SK-N-SH (cell line): Measurements from ENCODE around the gene CCN6. TPM values are rescaled to one million over a fixed set of nuclear protein-coding genes. Genes with fewer than 3 reads are reported as not detected.

Experiments used
- CTCF ChIA-PET: fragments of 300-600, 350-600 bp; formaldehyde crosslinking; extraction: SDS; loops from one replicate; lab custom pipeline; 2021; lab: Yijun Ruan, JAX
- POLR2A ChIA-PET: fragments of 350-600 bp; sonication (Branson Sonifier 250); formaldehyde crosslinking; extraction: SDS; loops from one replicate; lab custom pipeline; 2020; ENCODE audit warnings: antibody characterized with exemption, inconsistent platforms; lab: Yijun Ruan, JAX
- DNase-seq: peaks from one replicate; pipeline ENCODE4 v3.0.0; 2012
- H2AFZ ChIP-seq: fragments of 200-600 bp; sonication (generic); 2 replicates; pipeline ENCODE4 v1.8.1; 2016; ENCODE audit warnings: antibody characterized with exemption, mild to moderate bottlenecking, low read depth
- H3F3A ChIP-seq: fragments of 200-600 bp; sonication (generic); replicated peaks from 2 replicates; pipeline ENCODE3; 2016; ENCODE audit warnings: antibody characterized with exemption, mild to moderate bottlenecking; ENCODE audit not compliant: insufficient read depth
- H3K27ac ChIP-seq, 2 experiments: fragments of 200-500 bp in 1 of 2; fragments of 200-600 bp in 1 of 2; sonication (Bioruptor generic) in 1 of 2; sonication (generic), shearing (Covaris generic) in 1 of 2; 2 replicates each; pipeline versions ENCODE4 v1.5.1 to v1.6.1; 2014 to 2016; ENCODE audit warnings: low read depth in 2 of 2, inconsistent platforms in 1 of 2, low read length in 1 of 2, mild to moderate bottlenecking in 1 of 2, mixed read lengths in 1 of 2
- H3K27me3 ChIP-seq: fragments of 200-600 bp; sonication (generic), shearing (Covaris generic); 2 replicates; pipeline ENCODE4 v1.6.1; 2016; ENCODE audit warnings: mixed run types; ENCODE audit not compliant: insufficient read depth
- H3K36me3 ChIP-seq, 2 experiments: fragments of 200-500 bp in 1 of 2; fragments of 200-600 bp in 1 of 2; sonication (Bioruptor generic) in 1 of 2; sonication (generic) in 1 of 2; replicated peaks in 1 of 2; 2 replicates each; pipeline versions ENCODE3 to v1.5.1; 2014 to 2016; ENCODE audit warnings: low read length in 1 of 2, mild to moderate bottlenecking in 1 of 2; ENCODE audit not compliant: insufficient read depth in 2 of 2, control insufficient read depth in 1 of 2
- H3K4me1 ChIP-seq, 2 experiments: fragments of 200-500 bp in 1 of 2; fragments of 200-600 bp in 1 of 2; sonication (Bioruptor generic) in 1 of 2; sonication (generic), shearing (Covaris generic) in 1 of 2; 2 replicates each; pipeline versions ENCODE4 v1.5.1 to v1.6.1; 2014 to 2016; ENCODE audit warnings: low read depth in 1 of 2, low read length in 1 of 2, mixed run types in 1 of 2; ENCODE audit not compliant: insufficient read depth in 2 of 2, control insufficient read depth in 1 of 2
- H3K4me2 ChIP-seq: fragments of 200-600 bp; sonication (generic), shearing (Covaris generic); 2 replicates; pipeline ENCODE4 v1.6.1; 2017; ENCODE audit warnings: mixed run types
- H3K4me3 ChIP-seq, 2 experiments: fragments of 200-500 bp in 1 of 2; fragments of 200-600 bp in 1 of 2; sonication (Bioruptor generic) in 1 of 2; sonication (generic), shearing (Covaris generic) in 1 of 2; 2 replicates each; pipeline versions ENCODE4 v1.5.1 to v1.8.1; 2014 to 2016; ENCODE audit warnings: low read depth in 2 of 2, inconsistent platforms in 1 of 2, low read length in 1 of 2, mild to moderate bottlenecking in 1 of 2, mixed read lengths in 1 of 2, moderate library complexity in 1 of 2
- H3K79me2 ChIP-seq: fragments of 200-600 bp; sonication (generic); 2 replicates; pipeline ENCODE4 v1.8.1; 2017; ENCODE audit warnings: mild to moderate bottlenecking; ENCODE audit not compliant: insufficient read depth
- H3K9ac ChIP-seq: fragments of 200-600 bp; sonication (generic); 2 replicates; pipeline ENCODE4 v1.6.1; 2017; ENCODE audit warnings: mixed run types
- H3K9me2 ChIP-seq: fragments of 200-600 bp; sonication (generic); 2 replicates; pipeline ENCODE4 v1.6.1; 2017; ENCODE audit warnings: mixed run types
- H3K9me3 ChIP-seq: fragments of 200-600 bp; sonication (generic); 2 replicates; pipeline ENCODE4 v1.6.1; 2017; ENCODE audit warnings: mixed run types, mild to moderate bottlenecking, moderate library complexity
- H4K20me1 ChIP-seq: fragments of 200-600 bp; sonication (generic); 2 replicates; pipeline ENCODE4 v1.6.1; 2017; ENCODE audit warnings: mild to moderate bottlenecking, mixed run types; ENCODE audit not compliant: insufficient read depth
- FOXM1 ChIP-seq: IDR thresholded peaks from 2 replicates; pipeline ENCODE4 v1.4.0; 2012; ENCODE audit warnings: low read depth, mild to moderate bottlenecking
- MAX ChIP-seq: IDR thresholded peaks from 2 replicates; pipeline ENCODE4 v1.4.0; 2012; ENCODE audit warnings: low read depth
- MEF2A ChIP-seq: IDR thresholded peaks from 2 replicates; pipeline ENCODE4 v1.4.0; 2012; ENCODE audit warnings: low read depth, borderline replicate concordance
- NFIC ChIP-seq: IDR thresholded peaks from 2 replicates; pipeline ENCODE4 v1.4.0; 2012; ENCODE audit warnings: borderline replicate concordance
- NRF1 ChIP-seq: IDR thresholded peaks from 2 replicates; pipeline ENCODE4 v1.6.1; 2012; ENCODE audit warnings: low read depth, mild to moderate bottlenecking, low read length
- POLR2AphosphoS5 ChIP-seq: IDR thresholded peaks from 2 replicates; pipeline ENCODE4 v1.6.1; 2012; ENCODE audit warnings: low read depth, low read length
- REST ChIP-seq: IDR thresholded peaks from 2 replicates; pipeline ENCODE4 v1.6.1; 2012; ENCODE audit warnings: mild to moderate bottlenecking, low read depth, low read length, moderate library complexity
- SMC3 ChIP-seq: IDR thresholded peaks from 2 replicates; pipeline ENCODE4 v1.6.1; 2012; ENCODE audit warnings: low read depth, low read length, improper control_type of control experiment
- TAF1 ChIP-seq: IDR thresholded peaks from 2 replicates; pipeline ENCODE4 v1.6.1; 2012; ENCODE audit warnings: low read depth, mild to moderate bottlenecking, low read length, moderate library complexity, borderline replicate concordance
- TCF12 ChIP-seq: IDR thresholded peaks from 2 replicates; pipeline ENCODE4 v1.4.0; 2012
- WGBS: methylation state at CpG from one replicate; pipeline ENCODE4 v1.1.6; 2017; ENCODE audit warnings: low lambda C conversion rate; 5-methylcytosine and 5-hydroxymethylcytosine counted together
- polyA plus RNA-seq, 3 experiments: library from polyadenylated mRNA; depleted of rRNA; stranded (reverse); fragments of >200 nt; gene quantifications; 2 replicates each; pipeline ENCODE4 v1.2.3, GENCODE V29; 2012
- TF ChIP-seq, protein P1 (sequence below): fragments of 150-350 bp; IDR thresholded peaks from 2 replicates; pipeline ENCODE4 v1.6.1; 2016; ENCODE audit warnings: mild to moderate bottlenecking, low read depth, low read length
- TF ChIP-seq, protein P2 (sequence below): IDR thresholded peaks from 2 replicates; pipeline ENCODE4 v1.4.0; 2012; ENCODE audit warnings: low read depth, borderline replicate concordance
- TF ChIP-seq, protein P3 (sequence below): fragments of 150-350 bp; IDR thresholded peaks from 2 replicates; pipeline ENCODE4 v1.6.1; 2017; ENCODE audit warnings: antibody characterized with exemption, low read length, low read depth, borderline replicate concordance

Gene CCN6
- polyA plus RNA-seq, 1 of the 3 experiments (the other 2 are of a cell fraction), result not detected

- Histone ChIP-seq H3K9me2 (no peaks in the 10 kb centered on the region), H3K79me2 (no peaks in the 10 kb centered on the region), H3K27me3 (no peaks in the 10 kb centered on the region), H3K4me1 (no peaks in the 10 kb centered on the region; a peak in 1 of 4 replicates), H3K9ac (no peak overlapping the region), H3K27ac (no peak overlapping the region), H3K9me3 (no peaks in the 10 kb centered on the region), H3K36me3 (no peaks in the 10 kb centered on the region), H2AFZ (no peak overlapping the region), H3K4me2 (no peak overlapping the region), H4K20me1 (no peaks in the 10 kb centered on the region), H3K4me3 (no peak overlapping the region), H3F3A (peaks cover 7% of the 10 kb centered on the region)
- no peak for DNase-seq
- ChIA-PET POLR2A (no interaction called here), CTCF (interaction anchor here (0.6 to 1.5 kb wide), 6 partner anchors 22 to 715 kb away, joined by 3 to 5 read pairs (median 3); no protein-coding TSS in a partner anchor)
- TF ChIP-seq MEF2A (no peak), REST (no peak), NRF1 (no peak), POLR2AphosphoS5 (no peak), MAX (no peak), FOXM1 (no peak), SMC3 (no peak), TAF1 (no peak), NFIC (no peak), TCF12 (no peak)
- TF ChIP-seq, protein P1, sequence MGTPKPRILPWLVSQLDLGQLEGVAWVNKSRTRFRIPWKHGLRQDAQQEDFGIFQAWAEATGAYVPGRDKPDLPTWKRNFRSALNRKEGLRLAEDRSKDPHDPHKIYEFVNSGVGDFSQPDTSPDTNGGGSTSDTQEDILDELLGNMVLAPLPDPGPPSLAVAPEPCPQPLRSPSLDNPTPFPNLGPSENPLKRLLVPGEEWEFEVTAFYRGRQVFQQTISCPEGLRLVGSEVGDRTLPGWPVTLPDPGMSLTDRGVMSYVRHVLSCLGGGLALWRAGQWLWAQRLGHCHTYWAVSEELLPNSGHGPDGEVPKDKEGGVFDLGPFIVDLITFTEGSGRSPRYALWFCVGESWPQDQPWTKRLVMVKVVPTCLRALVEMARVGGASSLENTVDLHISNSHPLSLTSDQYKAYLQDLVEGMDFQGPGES, result no peak
- TF ChIP-seq, protein P2, sequence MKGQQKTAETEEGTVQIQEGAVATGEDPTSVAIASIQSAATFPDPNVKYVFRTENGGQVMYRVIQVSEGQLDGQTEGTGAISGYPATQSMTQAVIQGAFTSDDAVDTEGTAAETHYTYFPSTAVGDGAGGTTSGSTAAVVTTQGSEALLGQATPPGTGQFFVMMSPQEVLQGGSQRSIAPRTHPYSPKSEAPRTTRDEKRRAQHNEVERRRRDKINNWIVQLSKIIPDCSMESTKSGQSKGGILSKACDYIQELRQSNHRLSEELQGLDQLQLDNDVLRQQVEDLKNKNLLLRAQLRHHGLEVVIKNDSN, result no peak
- TF ChIP-seq, protein P3, sequence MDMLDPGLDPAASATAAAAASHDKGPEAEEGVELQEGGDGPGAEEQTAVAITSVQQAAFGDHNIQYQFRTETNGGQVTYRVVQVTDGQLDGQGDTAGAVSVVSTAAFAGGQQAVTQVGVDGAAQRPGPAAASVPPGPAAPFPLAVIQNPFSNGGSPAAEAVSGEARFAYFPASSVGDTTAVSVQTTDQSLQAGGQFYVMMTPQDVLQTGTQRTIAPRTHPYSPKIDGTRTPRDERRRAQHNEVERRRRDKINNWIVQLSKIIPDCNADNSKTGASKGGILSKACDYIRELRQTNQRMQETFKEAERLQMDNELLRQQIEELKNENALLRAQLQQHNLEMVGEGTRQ, result no peak
- 85% methylated on average over 5 of the region's 7 CpGs for WGBS
Measured at GRCh38 chr6:112049996-112050395, 3.9 kb upstream of the CCN6 start.
